Measurements from ENCODE around the gene C1orf232. TPM values are rescaled to one million over a fixed set of nuclear protein-coding genes. Genes with fewer than 3 reads are reported as not detected.

Gene C1orf232
- total RNA-seq, 2 donors from 2014 or later = not detected

DNA sequence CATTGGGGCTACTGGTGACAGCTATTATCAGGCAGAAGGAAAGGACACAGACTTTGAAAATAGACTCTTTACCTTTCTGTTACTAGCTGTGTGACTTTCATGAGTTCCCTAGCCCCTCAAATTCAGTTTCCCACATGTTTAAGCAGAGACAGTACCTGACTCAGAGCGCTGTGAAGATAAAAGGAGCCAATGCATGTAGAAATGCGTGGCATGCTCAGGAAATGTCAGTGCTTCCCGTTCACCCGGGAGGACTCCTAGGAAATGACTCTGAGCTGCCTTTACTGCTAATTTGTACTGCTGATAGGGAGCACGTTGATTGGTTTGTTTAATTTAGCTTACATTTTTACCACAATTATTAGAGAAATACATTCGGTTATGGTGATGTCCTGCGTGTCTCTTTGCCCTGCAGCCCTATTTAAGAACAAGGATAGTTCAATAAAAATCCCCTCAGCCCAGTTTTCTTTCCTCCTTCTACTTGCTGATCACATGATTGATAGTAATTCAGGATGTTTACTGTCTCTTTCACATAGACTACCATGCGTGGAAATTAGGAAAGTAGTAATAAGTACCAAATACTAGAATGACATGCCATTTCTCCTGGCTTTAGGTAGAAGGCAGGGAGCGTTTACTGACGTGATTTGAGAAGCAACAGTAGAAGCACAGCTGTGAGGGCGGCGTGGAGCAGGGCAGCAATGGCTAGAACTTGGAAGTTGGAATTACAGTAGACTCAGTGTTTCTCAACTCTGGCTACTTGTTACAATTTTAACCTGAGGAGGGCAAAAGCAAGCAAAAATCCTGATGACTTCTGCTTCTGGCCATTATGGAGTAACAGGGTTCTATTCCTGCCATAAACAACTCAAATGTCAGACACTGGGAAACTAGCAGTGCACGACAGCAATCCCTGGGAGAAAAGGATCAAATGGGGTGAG lies 41.3 kb downstream of the C1orf232 start:
- peak overlapping the region; percentile 77 for H3K4me3 Mint-ChIP-seq
- no peaks in the 10 kb centered on the region for H3K9me3 Mint-ChIP-seq
- H3K4me1 Mint-ChIP-seq = peaks cover 21% of the 10 kb centered on the region
- peak; percentile 13 for ATAC-seq (replicated peaks)
- H3K36me3 Mint-ChIP-seq (ENCODE audit: low read depth) = peaks cover 2% of the 10 kb centered on the region
- peak overlapping the region; percentile 93 for H3K27ac Mint-ChIP-seq
- no peaks in the 10 kb centered on the region for H3K27me3 Mint-ChIP-seq

DNA sequence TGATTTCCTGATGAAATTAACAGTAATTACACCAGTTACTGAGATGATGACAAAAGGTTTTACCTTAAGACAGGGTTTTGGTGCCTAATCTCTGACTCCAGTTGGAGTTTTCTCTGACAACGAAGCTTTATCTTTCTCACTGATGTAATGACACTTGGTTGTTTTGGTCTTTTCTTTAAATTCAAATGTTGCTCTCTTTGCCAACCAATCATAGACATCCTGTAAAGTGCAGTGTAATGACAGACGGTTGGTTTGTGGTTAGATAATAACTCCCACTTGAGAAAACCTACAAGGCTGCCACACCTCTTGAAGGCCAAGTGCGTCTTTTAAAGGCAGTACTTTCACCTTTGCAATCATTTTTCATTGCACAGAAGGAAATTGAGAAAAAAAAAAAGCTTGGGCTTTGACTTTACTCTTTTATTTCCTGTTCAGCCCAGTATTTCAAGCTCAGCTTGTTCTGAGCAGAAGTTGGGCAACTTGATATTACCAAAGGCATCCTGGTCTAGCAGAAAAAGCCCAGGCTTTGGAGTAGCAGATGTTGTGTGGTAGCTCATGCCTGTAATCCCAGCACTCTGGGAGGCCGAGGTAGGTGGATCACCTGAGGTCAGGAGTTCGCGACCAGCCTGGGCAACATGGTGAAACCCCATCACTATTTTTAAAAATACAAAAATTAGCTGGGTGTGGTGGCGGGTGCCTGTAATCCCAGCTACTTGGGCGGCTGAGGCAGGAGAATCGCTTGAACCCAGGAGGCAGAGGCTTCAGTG lies 42.3 kb downstream of the C1orf232 start:
- Mint-ChIP-seq H3K27me3 (no peaks in the 10 kb centered on the region), H3K4me3 (peak overlapping the region; percentile 77), H3K36me3 (ENCODE audit: low read depth) (peaks cover 12% of the 10 kb centered on the region), H3K4me1 (peaks cover 21% of the 10 kb centered on the region), H3K9me3 (no peaks in the 10 kb centered on the region), H3K27ac (peak overlapping the region; percentile 93)
- ATAC-seq (replicated peaks) = peak; percentile 84

DNA sequence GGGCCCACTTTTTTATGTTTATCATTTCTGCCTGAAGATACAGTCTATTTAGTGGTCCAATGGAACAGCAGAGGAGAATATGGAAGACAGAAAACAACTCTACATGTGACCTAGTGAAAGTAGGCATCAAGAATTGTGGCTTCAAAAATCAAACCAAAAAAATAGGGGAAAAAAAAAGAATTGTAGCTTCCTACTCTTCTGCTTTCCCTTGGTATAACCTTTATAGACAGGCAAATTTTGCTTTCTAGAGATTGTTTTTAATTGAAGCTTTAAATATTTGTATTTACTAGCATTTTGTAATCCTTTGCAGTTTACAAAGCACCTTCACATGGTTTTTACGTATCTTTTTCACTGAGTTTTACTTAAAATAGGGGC lies 42.8 kb downstream of the C1orf232 start:
- H3K4me3 Mint-ChIP-seq = peak overlapping the region; percentile 77
- no peaks in the 10 kb centered on the region for H3K9me3 Mint-ChIP-seq
- H3K27me3 Mint-ChIP-seq = no peaks in the 10 kb centered on the region
- peak overlapping the region; percentile 93 for H3K27ac Mint-ChIP-seq
- no peak for ATAC-seq (replicated peaks)
- H3K4me1 Mint-ChIP-seq = peaks cover 21% of the 10 kb centered on the region
- peaks cover 13% of the 10 kb centered on the region for H3K36me3 Mint-ChIP-seq (ENCODE audit: low read depth)

DNA sequence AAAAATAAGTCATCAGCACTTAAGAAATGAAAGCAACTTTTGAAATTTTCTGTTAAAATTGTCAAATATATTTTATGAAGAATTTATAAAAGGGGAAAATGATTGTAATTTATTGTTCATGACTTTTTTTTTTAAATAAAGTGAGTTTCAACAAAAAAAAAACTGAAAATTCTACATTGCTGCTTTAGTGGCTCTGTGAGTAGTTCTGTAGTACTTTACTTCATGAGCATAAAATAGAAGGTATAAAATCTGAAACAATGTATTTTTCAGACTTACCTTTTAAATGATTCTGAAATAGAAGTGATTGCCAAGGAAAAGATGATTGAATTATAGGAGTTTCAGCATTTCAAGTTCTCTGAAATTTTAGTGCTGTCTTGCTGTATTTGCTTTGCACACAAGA lies 43.4 kb downstream of the C1orf232 start:
- Mint-ChIP-seq H3K9me3 (no peaks in the 10 kb centered on the region), H3K27me3 (no peaks in the 10 kb centered on the region), H3K36me3 (ENCODE audit: low read depth) (peaks cover 14% of the 10 kb centered on the region), H3K4me1 (peaks cover 21% of the 10 kb centered on the region), H3K27ac (peak overlapping the region; percentile 93), H3K4me3 (peak overlapping the region; percentile 77)
- no peak for ATAC-seq (replicated peaks)

- Mint-ChIP-seq H3K27me3 (no peaks in the 10 kb centered on the region), H3K4me3 (peak overlapping the region; percentile 60), H3K36me3 (ENCODE audit: low read depth) (peaks cover 21% of the 10 kb centered on the region), H3K9me3 (no peaks in the 10 kb centered on the region), H3K4me1 (peaks cover 22% of the 10 kb centered on the region), H3K27ac (peak overlapping the region; percentile 19)
- no peak for ATAC-seq (replicated peaks)
Measured at GRCh38 chr1:26124418-26125331, 44.1 kb downstream of the C1orf232 start.

GRCh38 chr1:26122988-26123973 lies 45.5 kb downstream of the C1orf232 start:
- no peaks in the 10 kb centered on the region for H3K9me3 Mint-ChIP-seq
- peaks cover 26% of the 10 kb centered on the region for H3K4me1 Mint-ChIP-seq
- ATAC-seq (replicated peaks) = peak; percentile 82
- peak overlapping the region; percentile 39 for H3K27ac Mint-ChIP-seq
- peaks cover 35% of the 10 kb centered on the region for H3K36me3 Mint-ChIP-seq (ENCODE audit: low read depth)
- no peaks in the 10 kb centered on the region for H3K27me3 Mint-ChIP-seq
- peak overlapping the region; percentile 54 for H3K4me3 Mint-ChIP-seq

DNA sequence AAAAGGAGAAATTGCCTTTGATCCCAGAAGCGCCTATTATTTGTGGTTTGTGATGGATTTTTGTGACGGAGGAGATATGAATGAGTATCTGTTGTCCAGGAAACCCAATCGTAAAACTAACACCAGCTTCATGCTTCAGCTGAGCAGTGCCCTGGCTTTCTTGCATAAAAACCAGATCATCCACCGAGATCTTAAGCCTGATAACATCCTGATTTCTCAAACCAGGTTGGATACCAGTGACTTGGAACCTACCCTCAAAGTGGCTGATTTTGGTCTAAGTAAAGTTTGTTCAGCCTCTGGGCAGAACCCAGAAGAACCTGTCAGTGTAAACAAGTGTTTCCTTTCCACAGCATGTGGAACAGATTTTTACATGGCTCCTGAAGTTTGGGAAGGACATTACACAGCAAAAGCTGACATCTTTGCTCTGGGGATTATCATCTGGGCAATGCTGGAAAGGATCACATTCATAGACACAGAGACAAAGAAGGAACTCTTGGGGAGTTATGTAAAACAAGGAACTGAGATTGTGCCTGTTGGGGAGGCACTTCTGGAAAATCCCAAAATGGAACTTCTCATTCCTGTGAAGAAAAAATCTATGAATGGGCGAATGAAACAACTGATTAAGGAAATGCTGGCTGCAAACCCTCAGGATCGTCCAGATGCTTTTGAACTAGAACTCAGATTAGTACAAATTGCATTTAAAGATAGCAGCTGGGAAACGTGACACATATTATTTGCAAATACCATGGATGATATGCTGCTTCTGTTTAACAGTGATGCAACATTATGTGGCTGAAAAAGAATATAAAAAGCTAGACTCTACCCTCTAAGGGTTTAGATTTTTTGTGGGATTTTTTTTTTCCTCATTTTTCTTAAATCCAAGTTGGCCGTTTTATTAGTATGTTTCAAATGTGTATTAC lies 46.6 kb downstream of the C1orf232 start:
- H3K4me1 Mint-ChIP-seq = peaks cover 16% of the 10 kb centered on the region
- no peak overlapping the region for H3K4me3 Mint-ChIP-seq
- H3K27me3 Mint-ChIP-seq = no peaks in the 10 kb centered on the region
- H3K36me3 Mint-ChIP-seq (ENCODE audit: low read depth) = peaks cover 47% of the 10 kb centered on the region
- no peak overlapping the region for H3K27ac Mint-ChIP-seq
- H3K9me3 Mint-ChIP-seq = no peaks in the 10 kb centered on the region
- ATAC-seq (replicated peaks) = no peak

GRCh38 chr1:26119892-26120608 lies 48.7 kb downstream of the C1orf232 start:
- Mint-ChIP-seq H3K27ac (peak overlapping the region; percentile 78), H3K36me3 (ENCODE audit: low read depth) (peaks cover 62% of the 10 kb centered on the region), H3K4me1 (peaks cover 10% of the 10 kb centered on the region), H3K27me3 (no peaks in the 10 kb centered on the region), H3K4me3 (peak overlapping the region; percentile 9), H3K9me3 (no peaks in the 10 kb centered on the region)
- no peak for ATAC-seq (replicated peaks)

- peak overlapping the region; percentile 91 for H3K4me3 Mint-ChIP-seq
- H3K4me1 Mint-ChIP-seq = peaks cover 13% of the 10 kb centered on the region
- H3K27me3 Mint-ChIP-seq = no peaks in the 10 kb centered on the region
- no peak overlapping the region for H3K27ac Mint-ChIP-seq
- peaks cover 54% of the 10 kb centered on the region for H3K36me3 Mint-ChIP-seq (ENCODE audit: low read depth)
- no peak for ATAC-seq (replicated peaks)
- no peaks in the 10 kb centered on the region for H3K9me3 Mint-ChIP-seq
Measured at GRCh38 chr1:26114165-26114927, 54.4 kb downstream of the C1orf232 start.
